Tibial nerve (tissue), 4 donors: ENCODE results near the gene C1QA. TPM values are rescaled to one million over a fixed set of nuclear protein-coding genes. Genes with fewer than 3 reads are reported as not detected.

Experiments
- DNase-seq, 2 donors: peaks; one replicate each; pipeline ENCODE4 v3.0.0-alpha.2; 2019; ENCODE audit warnings: low spot score in 2 of 2
- H3K27ac ChIP-seq, 4 donors: fragments of 200-600 bp; sonication (generic) in 3 of 4; one replicate each; pipeline ENCODE4 v1.5.1; 2017 to 2019; ENCODE audit warnings: mild to moderate bottlenecking in 1 of 4
- H3K27me3 ChIP-seq, 2 donors: fragments of 200-600 bp; sonication (generic) in 1 of 2; one replicate each; pipeline versions ENCODE4 v1.5.1 to v1.6.0; 2017 to 2019
- H3K36me3 ChIP-seq, 3 donors: fragments of 200-600 bp; sonication (generic); one replicate each; pipeline ENCODE4 v1.5.1; 2018 to 2019
- H3K4me1 ChIP-seq, 4 donors: fragments of 200-600 bp; sonication (generic) in 3 of 4; one replicate each; pipeline ENCODE4 v1.5.1; 2017 to 2019
- H3K4me3 ChIP-seq, 4 donors: fragments of 200-600 bp; sonication (generic) in 3 of 4; one replicate each; pipeline ENCODE4 v1.5.1; 2017 to 2019; ENCODE audit warnings: mild to moderate bottlenecking in 1 of 4, moderate library complexity in 1 of 4
- H3K9me3 ChIP-seq, 4 donors: fragments of 200-600 bp; sonication (generic) in 3 of 4; one replicate each; pipeline ENCODE4 v1.5.1; 2017 to 2019
- CTCF ChIP-seq, 5 experiments: fragments of 200-600 bp in 3 of 5; fragments of 450-650 bp in 2 of 5; sonication (generic) in 3 of 5; IDR thresholded peaks; one replicate each; pipeline ENCODE4 v1.5.1; 2016 to 2019; ENCODE audit warnings: antibody characterized with exemption in 5 of 5, mild to moderate bottlenecking in 3 of 5, moderate library complexity in 2 of 5
- EP300 ChIP-seq, 2 donors: sonication (generic); formaldehyde crosslinking; IDR thresholded peaks; one replicate each; pipeline ENCODE4 v1.6.1; 2017; ENCODE audit warnings: antibody characterized with exemption in 2 of 2, mild to moderate bottlenecking in 1 of 2
- POLR2A ChIP-seq, 2 donors: fragments of 450-650 bp; IDR thresholded peaks; one replicate each; pipeline ENCODE4 v1.6.1; 2017; ENCODE audit warnings: antibody characterized with exemption in 2 of 2, mild to moderate bottlenecking in 2 of 2, moderate library complexity in 2 of 2
- WGBS, 2 donors: methylation state at CpG; one replicate each; pipeline ENCODE4 v1.1.5; 2018; 5-methylcytosine and 5-hydroxymethylcytosine counted together
- total RNA-seq, 4 donors: library from RNA; depleted of rRNA; stranded (reverse); fragments of >200 nt; gene quantifications; one replicate each; pipeline ENCODE4 v1.1.0, GENCODE V29; 2016

Gene C1QA
- total RNA-seq, 4 donors from 2014 or later = 139 to 231 (median 182) TPM

GRCh38 chr1:22676916-22677583, 40.6 kb downstream of the C1QA start:
- H3K4me3 ChIP-seq = no peak overlapping the region
- H3K4me1 ChIP-seq = peaks cover 0 to 24% (median 4%) of the 10 kb centered on the region in 4 donors
- 46 to 54% methylated on average over 19 to 28 of the region's 37 CpGs for WGBS, 2 donors
- no peaks in the 10 kb centered on the region for H3K36me3 ChIP-seq
- peak overlapping the region in 3 of 4 donors; percentile 50 to 84 (median 56) for H3K27ac ChIP-seq
- no peaks in the 10 kb centered on the region for H3K9me3 ChIP-seq
- peaks cover 0 to 20% of the 10 kb centered on the region in 2 donors for H3K27me3 ChIP-seq
- peak in 1 of 2 donors; percentile 73 for TF ChIP-seq EP300 (IDR thresholded peaks at IDR 0.05)
- no peak for TF ChIP-seq CTCF (IDR thresholded peaks at IDR 0.05)
- no peak for TF ChIP-seq POLR2A (IDR thresholded peaks at IDR 0.05)
- no peak for DNase-seq

- Histone ChIP-seq H3K27ac (peak overlapping the region in 1 of 4 donors; percentile 84), H3K36me3 (no peaks in the 10 kb centered on the region), H3K4me1 (peaks cover 0 to 24% (median 4%) of the 10 kb centered on the region in 4 donors), H3K27me3 (peaks cover 0 to 14% of the 10 kb centered on the region in 2 donors), H3K4me3 (no peak overlapping the region), H3K9me3 (no peaks in the 10 kb centered on the region)
- TF ChIP-seq EP300 (IDR thresholded peaks at IDR 0.05) (no peak), POLR2A (IDR thresholded peaks at IDR 0.05) (no peak), CTCF (IDR thresholded peaks at IDR 0.05) (no peak)
- WGBS, 2 donors = 59 to 70% methylated on average over 13 of the region's 13 CpGs
- no peak for DNase-seq
Observed at GRCh38 chr1:22677931-22678896, 41.8 kb downstream of the C1QA start.

- Histone ChIP-seq H3K4me3 (no peak overlapping the region), H3K27me3 (peaks cover 0 to 14% of the 10 kb centered on the region in 2 donors), H3K4me1 (peaks cover 0 to 19% (median 4%) of the 10 kb centered on the region in 4 donors), H3K36me3 (no peaks in the 10 kb centered on the region), H3K27ac (no peak overlapping the region), H3K9me3 (no peaks in the 10 kb centered on the region)
- TF ChIP-seq POLR2A (IDR thresholded peaks at IDR 0.05) (no peak), EP300 (IDR thresholded peaks at IDR 0.05) (no peak), CTCF (IDR thresholded peaks at IDR 0.05) (no peak)
- no peak for DNase-seq
- 76 to 80% methylated on average over 9 of the region's 9 CpGs for WGBS, 2 donors
Observed at GRCh38 chr1:22680726-22681125, 44.3 kb downstream of the C1QA start.

- no peak for DNase-seq
- Histone ChIP-seq H3K27ac (no peak overlapping the region), H3K9me3 (no peaks in the 10 kb centered on the region), H3K36me3 (no peaks in the 10 kb centered on the region), H3K4me1 (peaks cover 0 to 11% (median 4%) of the 10 kb centered on the region in 4 donors), H3K27me3 (peaks cover 0 to 14% of the 10 kb centered on the region in 2 donors), H3K4me3 (no peak overlapping the region)
- TF ChIP-seq EP300 (IDR thresholded peaks at IDR 0.05) (no peak), POLR2A (IDR thresholded peaks at IDR 0.05) (no peak), CTCF (IDR thresholded peaks at IDR 0.05) (no peak)
- WGBS, 2 donors = 78 to 82% methylated on average over 15 of the region's 15 CpGs
Observed at GRCh38 chr1:22681556-22682276, 45.3 kb downstream of the C1QA start.
